Activated CD4-positive, alpha-beta T cell treated with anti-CD3 and anti-CD28 coated beads, Interleukin-2, amount 10 ng/mL, durations not matched to agents 7 days and 5 days (primary cell): ENCODE data around the gene FLNB. TPM values are rescaled to one million over a fixed set of nuclear protein-coding genes. Genes with fewer than 3 reads are reported as not detected.

Experiments
- CTCF ChIA-PET: fragments of 350-600 bp; sonication (Branson Sonifier 250); formaldehyde crosslinking; loops from one replicate; lab custom pipeline; 2021; ENCODE audit warnings: antibody characterized with exemption; lab: Charles Lee
- POLR2A ChIA-PET: fragments of 350-600 bp; sonication (Branson Sonifier 250); formaldehyde crosslinking; loops from one replicate; lab custom pipeline; 2021; ENCODE audit warnings: antibody characterized with exemption; lab: Charles Lee
- DNase-seq: peaks from one replicate; pipeline ENCODE4 v3.0.0-alpha.2; 2020
- H3K27ac Mint-ChIP-seq: one replicate; pipeline ENCODE4 v1.8.0; 2021; ENCODE audit warnings: mild to moderate bottlenecking, moderate library complexity, mixed read lengths
- H3K27me3 Mint-ChIP-seq: one replicate; pipeline ENCODE4 v1.8.0; 2021; ENCODE audit warnings: mixed read lengths
- H3K36me3 Mint-ChIP-seq: one replicate; pipeline ENCODE4 v1.8.0; 2021; ENCODE audit warnings: low read depth, mixed read lengths
- H3K4me1 Mint-ChIP-seq: one replicate; pipeline ENCODE4 v1.8.0; 2021; ENCODE audit warnings: mixed read lengths
- H3K4me3 Mint-ChIP-seq: one replicate; pipeline ENCODE4 v1.8.0; 2021; ENCODE audit warnings: mild to moderate bottlenecking, moderate library complexity, mixed read lengths
- H3K9me3 Mint-ChIP-seq: one replicate; pipeline ENCODE4 v1.8.0; 2021; ENCODE audit warnings: mixed read lengths
- total RNA-seq, 2 experiments: library from RNA; stranded (reverse); gene quantifications; one replicate each; pipeline ENCODE4 v1.2.3, GENCODE V29; 2021

FLNB gene
- 10 to 100 TPM; 27.2 to 28.1 TPM for total RNA-seq

- no peaks in the 10 kb centered on the region for H3K27me3 Mint-ChIP-seq
These were observed at the start of gene FLNB for GRCh38 chr3:58008141-58009025. Gene FLNB (plus strand): TSS chr3:58008422. CDS start chr3:58008565, 143 bp downstream.

GRCh38 chr3:57958642-57959422, 49.4 kb upstream of the FLNB start:
- CTCF ChIA-PET: interaction anchor here (1.2 kb wide), 1 partner anchor 11 kb away, joined by 3 read pairs; no protein-coding TSS in a partner anchor
- POLR2A ChIA-PET: interaction anchor here (0.6 kb wide), 1 partner anchor 83 kb away, joined by 3 read pairs; no protein-coding TSS in a partner anchor
- Mint-ChIP-seq H3K4me3 (no peak overlapping the region), H3K27me3 (peaks cover 1% of the 10 kb centered on the region), H3K4me1 (peaks cover 10% of the 10 kb centered on the region), H3K9me3 (no peaks in the 10 kb centered on the region), H3K27ac (no peak overlapping the region), H3K36me3 (no peaks in the 10 kb centered on the region)
- no peak for DNase-seq

More at GRCh38 chr3:58008141-58009025, at the start of gene FLNB:
- peaks cover 3% of the 10 kb centered on the region for H3K36me3 Mint-ChIP-seq
- peaks cover 43% of the 10 kb centered on the region for H3K4me1 Mint-ChIP-seq
- peak within 1 kb of the TSS; percentile 90 for H3K27ac Mint-ChIP-seq
- DNase-seq: peak; percentile 77
- ChIA-PET POLR2A (no interaction called here), CTCF (interaction anchor here (0.6 to 4.9 kb wide), 27 partner anchors 9 to 207 kb away, joined by 3 to 16 read pairs (median 4); no protein-coding TSS in a partner anchor)
- no peaks in the 10 kb centered on the region for H3K9me3 Mint-ChIP-seq
- peak within 1 kb of the TSS; percentile 85 for H3K4me3 Mint-ChIP-seq

GRCh38 chr3:57959423-57960173, 48.6 kb upstream of the FLNB start:
- no peak overlapping the region for H3K4me3 Mint-ChIP-seq
- H3K4me1 Mint-ChIP-seq: peaks cover 10% of the 10 kb centered on the region
- no peak for DNase-seq
- ChIA-PET POLR2A (no interaction called here), CTCF (interaction anchor here (0.7 to 1.2 kb wide), 3 partner anchors 11 to 208 kb away, joined by 3 to 4 read pairs (median 3); no protein-coding TSS in a partner anchor)
- H3K27me3 Mint-ChIP-seq: peaks cover 1% of the 10 kb centered on the region
- H3K36me3 Mint-ChIP-seq: no peaks in the 10 kb centered on the region
- H3K27ac Mint-ChIP-seq: no peak overlapping the region
- no peaks in the 10 kb centered on the region for H3K9me3 Mint-ChIP-seq

GRCh38 chr3:57960174-57960505, 48.1 kb upstream of the FLNB start:
- POLR2A ChIA-PET: no interaction called here
- Mint-ChIP-seq H3K4me1 (peaks cover 10% of the 10 kb centered on the region), H3K27ac (no peak overlapping the region), H3K9me3 (no peaks in the 10 kb centered on the region), H3K27me3 (peaks cover 1% of the 10 kb centered on the region), H3K4me3 (no peak overlapping the region), H3K36me3 (no peaks in the 10 kb centered on the region)
- DNase-seq: no peak
- CTCF ChIA-PET: interaction anchor here (0.7 to 1.1 kb wide), 2 partner anchors 35 to 207 kb away, joined by 3 to 4 read pairs; no protein-coding TSS in a partner anchor

- peaks cover 1% of the 10 kb centered on the region for H3K27me3 Mint-ChIP-seq
- no peaks in the 10 kb centered on the region for H3K36me3 Mint-ChIP-seq
- DNase-seq: no peak
- no peak overlapping the region for H3K4me3 Mint-ChIP-seq
- ChIA-PET CTCF (interaction anchor here (0.6 to 1.1 kb wide), 3 partner anchors 227 to 666 kb away, joined by 3 to 6 read pairs (median 3); no protein-coding TSS in a partner anchor), POLR2A (no interaction called here)
- no peak overlapping the region for H3K27ac Mint-ChIP-seq
- peaks cover 8% of the 10 kb centered on the region for H3K4me1 Mint-ChIP-seq
- H3K9me3 Mint-ChIP-seq: no peaks in the 10 kb centered on the region
These were observed 46.9 kb upstream of the FLNB start for GRCh38 chr3:57961177-57961827.

GRCh38 chr3:57961828-57962447, 46.3 kb upstream of the FLNB start:
- Mint-ChIP-seq H3K27me3 (peaks cover 1% of the 10 kb centered on the region), H3K9me3 (no peaks in the 10 kb centered on the region), H3K4me1 (peaks cover 8% of the 10 kb centered on the region), H3K4me3 (no peak overlapping the region), H3K36me3 (no peaks in the 10 kb centered on the region), H3K27ac (no peak overlapping the region)
- DNase-seq: no peak
- ChIA-PET CTCF (interaction anchor here (0.7 to 1.7 kb wide), 4 partner anchors 12 to 226 kb away, joined by 3 to 4 read pairs (median 3); partner anchors contain the start of gene FLNB), POLR2A (no interaction called here)

GRCh38 chr3:57962448-57962834, 45.8 kb upstream of the FLNB start:
- no peak overlapping the region for H3K27ac Mint-ChIP-seq
- no peak for DNase-seq
- peaks cover 13% of the 10 kb centered on the region for H3K4me1 Mint-ChIP-seq
- H3K27me3 Mint-ChIP-seq: peaks cover 1% of the 10 kb centered on the region
- ChIA-PET POLR2A (no interaction called here), CTCF (interaction anchor here (0.7 to 1.7 kb wide), 4 partner anchors 13 to 225 kb away, joined by 3 to 4 read pairs (median 3); partner anchors contain the start of gene FLNB)
- no peaks in the 10 kb centered on the region for H3K36me3 Mint-ChIP-seq
- H3K9me3 Mint-ChIP-seq: peaks cover 2% of the 10 kb centered on the region
- H3K4me3 Mint-ChIP-seq: no peak overlapping the region

- Mint-ChIP-seq H3K9me3 (peaks cover 3% of the 10 kb centered on the region), H3K36me3 (no peaks in the 10 kb centered on the region), H3K27ac (no peak overlapping the region), H3K4me1 (peaks cover 13% of the 10 kb centered on the region), H3K27me3 (peaks cover 1% of the 10 kb centered on the region), H3K4me3 (no peak overlapping the region)
- DNase-seq: no peak
- ChIA-PET CTCF (interaction anchor here (0.6 to 0.7 kb wide), 3 partner anchors 16 to 171 kb away, joined by 3 to 4 read pairs (median 4); no protein-coding TSS in a partner anchor), POLR2A (no interaction called here)
These were observed 44.3 kb upstream of the FLNB start for GRCh38 chr3:57963811-57964346.

GRCh38 chr3:57966829-57967228, 41.4 kb upstream of the FLNB start:
- no peak overlapping the region for H3K4me3 Mint-ChIP-seq
- CTCF ChIA-PET: no interaction called here
- H3K4me1 Mint-ChIP-seq: peaks cover 12% of the 10 kb centered on the region
- peaks cover 3% of the 10 kb centered on the region for H3K9me3 Mint-ChIP-seq
- POLR2A ChIA-PET: no interaction called here
- peaks cover 1% of the 10 kb centered on the region for H3K27me3 Mint-ChIP-seq
- H3K27ac Mint-ChIP-seq: no peak overlapping the region
- DNase-seq: no peak
- H3K36me3 Mint-ChIP-seq: no peaks in the 10 kb centered on the region

GRCh38 chr3:57967590-57967989, 40.6 kb upstream of the FLNB start:
- Mint-ChIP-seq H3K9me3 (peaks cover 3% of the 10 kb centered on the region), H3K4me3 (no peak overlapping the region), H3K36me3 (no peaks in the 10 kb centered on the region), H3K27me3 (peaks cover under 1% of the 10 kb centered on the region), H3K4me1 (peaks cover 12% of the 10 kb centered on the region), H3K27ac (no peak overlapping the region)
- ChIA-PET CTCF (no interaction called here), POLR2A (no interaction called here)
- peak; percentile 37 for DNase-seq

- CTCF ChIA-PET: no interaction called here
- Mint-ChIP-seq H3K4me3 (no peak overlapping the region), H3K27ac (no peak overlapping the region), H3K27me3 (no peaks in the 10 kb centered on the region), H3K4me1 (peaks cover 12% of the 10 kb centered on the region), H3K9me3 (peaks cover 3% of the 10 kb centered on the region), H3K36me3 (no peaks in the 10 kb centered on the region)
- POLR2A ChIA-PET: no interaction called here
- DNase-seq: no peak
These were observed 39.7 kb upstream of the FLNB start for GRCh38 chr3:57968501-57968900.
